Gastroesophageal sphincter (tissue), 4 donors: ENCODE measurements around the gene ACTN1. TPM values are rescaled to one million over a fixed set of nuclear protein-coding genes. Genes with fewer than 3 reads are reported as not detected.

Experiments
- ATAC-seq: fragments of 150-250 bp; one replicate; pipeline ENCODE4 v1.9.1; 2016; ENCODE audit warnings: mild to moderate bottlenecking, moderate library complexity
- H3K27ac ChIP-seq, 4 donors: fragments of 200-600 bp; sonication (generic) in 3 of 4; 1 replicate in 3 of 4; 2 replicates in 1 of 4; pipeline ENCODE4 v1.5.1; 2016 to 2019
- H3K27me3 ChIP-seq: fragments of 200-600 bp; sonication (generic); one replicate; pipeline ENCODE4 v1.5.1; 2019
- H3K36me3 ChIP-seq, 2 donors: fragments of 200-600 bp; sonication (generic); one replicate each; pipeline ENCODE4 v1.5.1; 2019; ENCODE audit warnings: control low read depth in 1 of 2
- H3K4me1 ChIP-seq, 3 donors: fragments of 200-600 bp; sonication (generic); 1 replicate in 2 of 3; 2 replicates in 1 of 3; pipeline ENCODE4 v1.5.1; 2016 to 2019; ENCODE audit warnings: control low read depth in 2 of 3
- H3K4me3 ChIP-seq, 2 donors: fragments of 200-600 bp; sonication (generic); one replicate each; pipeline ENCODE4 v1.5.1; 2019; ENCODE audit warnings: mild to moderate bottlenecking in 1 of 2, moderate library complexity in 1 of 2
- H3K9me3 ChIP-seq, 3 donors: fragments of 200-600 bp; sonication (generic); one replicate each; pipeline ENCODE4 v1.5.1; 2017 to 2019; ENCODE audit warnings: control low read depth in 2 of 3
- EP300 ChIP-seq: sonication (generic); formaldehyde crosslinking; IDR thresholded peaks from one replicate; pipeline ENCODE4 v1.6.1; 2017; ENCODE audit warnings: antibody characterized with exemption, mild to moderate bottlenecking
- POLR2A ChIP-seq, 2 donors: fragments of 450-650 bp; IDR thresholded peaks; one replicate each; pipeline ENCODE4 v1.6.1; 2017; ENCODE audit warnings: antibody characterized with exemption in 2 of 2, mild to moderate bottlenecking in 2 of 2, moderate library complexity in 1 of 2
- POLR2AphosphoS5 ChIP-seq: sonication (generic); formaldehyde crosslinking; IDR thresholded peaks from one replicate; pipeline ENCODE4 v1.6.1; 2017; ENCODE audit warnings: antibody characterized with exemption
- WGBS, 2 donors: methylation state at CpG; one replicate each; pipeline ENCODE4 v1.1.5; 2018; ENCODE audit warnings: low coverage in 1 of 2; 5-methylcytosine and 5-hydroxymethylcytosine counted together
- total RNA-seq, 4 donors: library from RNA; depleted of rRNA; stranded (reverse); fragments of >200 nt; gene quantifications; one replicate each; pipeline ENCODE4 v1.1.0, GENCODE V29; 2016
- TF ChIP-seq, protein P1 (sequence below), 4 experiments: fragments of 200-600 bp in 2 of 4; fragments of 450-650 bp in 2 of 4; sonication (generic) in 1 of 4; IDR thresholded peaks; one replicate each; pipeline ENCODE4 v1.5.1; 2017 to 2019; ENCODE audit warnings: antibody characterized with exemption in 4 of 4, mild to moderate bottlenecking in 2 of 4, moderate library complexity in 2 of 4

Gene ACTN1
- total RNA-seq, 4 donors from 2014 or later: 776 to 1,910 (median 969) TPM

DNA sequence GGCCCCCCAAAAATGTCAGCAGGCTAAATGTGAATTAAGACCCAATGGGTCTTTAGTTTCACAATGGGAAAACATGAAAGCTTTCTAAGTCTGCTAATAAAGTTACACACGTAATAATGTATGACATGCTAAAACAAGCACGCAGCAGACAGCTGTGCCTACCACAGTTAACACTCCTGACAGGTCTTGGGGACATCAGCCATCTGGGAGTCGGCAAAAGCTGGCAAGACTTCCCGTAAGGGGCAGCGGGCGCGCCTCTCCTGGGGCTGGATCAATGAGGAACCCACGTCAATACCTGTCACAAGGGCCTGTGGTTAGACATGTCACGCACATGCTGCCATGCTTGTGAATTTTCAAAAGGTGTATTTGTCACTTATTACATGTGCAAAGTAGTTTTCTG, 45.0 kb downstream of the ACTN1 start:
- TF ChIP-seq POLR2AphosphoS5: no peak
- TF ChIP-seq EP300: no peak
- Histone ChIP-seq H3K36me3 (no peaks in the 10 kb centered on the region), H3K4me3 (no peak overlapping the region), H3K27me3 (no peaks in the 10 kb centered on the region), H3K4me1 (peaks cover 33 to 100% (median 45%) of the 10 kb centered on the region in 3 donors), H3K27ac (peak overlapping the region; percentile 85 to 99 (median 94)), H3K9me3 (no peaks in the 10 kb centered on the region)
- ATAC-seq: no peak
- WGBS, 2 donors: 61 to 67% methylated on average over 7 to 9 of the region's 9 CpGs

DNA sequence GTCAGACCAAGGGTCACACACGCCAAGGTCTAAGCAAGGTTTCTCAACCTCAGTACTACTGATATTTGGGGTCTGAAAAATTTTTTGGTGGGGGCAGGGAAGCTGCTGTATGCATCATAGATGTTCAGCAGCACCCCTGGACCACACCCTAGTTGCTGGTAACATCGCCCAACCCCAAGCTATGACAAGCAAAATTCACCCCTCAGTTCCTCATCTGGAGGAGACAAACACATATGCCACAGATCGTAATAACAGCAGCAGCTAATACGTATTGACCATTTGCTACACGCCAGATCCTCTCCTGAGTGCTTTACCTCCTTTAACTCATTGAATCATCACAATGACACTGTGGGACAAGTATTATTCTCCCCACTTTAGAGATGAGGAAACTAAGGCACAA, 46.4 kb downstream of the ACTN1 start:
- Histone ChIP-seq H3K27ac (peak overlapping the region; percentile 85 to 99 (median 94)), H3K36me3 (no peaks in the 10 kb centered on the region), H3K4me1 (peaks cover 31 to 100% (median 45%) of the 10 kb centered on the region in 3 donors), H3K4me3 (no peak overlapping the region), H3K9me3 (no peaks in the 10 kb centered on the region), H3K27me3 (no peaks in the 10 kb centered on the region)
- no peak for TF ChIP-seq POLR2AphosphoS5
- 36 to 83% methylated on average over 3 of the region's 5 CpGs for WGBS, 2 donors
- ATAC-seq: no peak

DNA sequence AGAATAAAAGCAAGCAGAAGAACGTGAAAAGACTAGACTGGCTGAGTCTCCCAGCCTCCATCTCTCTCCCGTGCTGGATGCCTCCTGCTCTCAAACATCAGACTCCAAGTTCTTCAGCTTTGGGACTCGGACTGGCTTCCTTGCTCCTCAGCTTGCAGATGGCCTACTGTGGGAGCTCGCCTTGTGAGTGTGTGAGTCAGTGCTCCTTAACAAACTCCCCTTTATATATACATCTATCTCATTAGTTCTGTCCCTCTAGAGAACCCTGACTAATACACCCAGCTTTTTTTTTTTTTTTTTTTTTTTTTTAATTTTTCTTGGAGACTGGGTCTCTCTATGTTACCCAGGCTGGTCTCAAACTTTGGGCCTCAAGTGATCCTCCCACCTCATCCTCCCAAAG, 46.9 kb downstream of the ACTN1 start:
- H3K9me3 ChIP-seq: no peaks in the 10 kb centered on the region
- TF ChIP-seq EP300: no peak
- peak; percentile 26 for TF ChIP-seq POLR2AphosphoS5
- WGBS, 2 donors: 42 to 43% methylated on average over 3 to 4 of the region's 4 CpGs
- H3K36me3 ChIP-seq: no peaks in the 10 kb centered on the region
- H3K4me3 ChIP-seq: no peak overlapping the region
- H3K27ac ChIP-seq: peak overlapping the region; percentile 85 to 99 (median 94)
- peaks cover 31 to 100% (median 44%) of the 10 kb centered on the region in 3 donors for H3K4me1 ChIP-seq
- no peaks in the 10 kb centered on the region for H3K27me3 ChIP-seq
- no peak for ATAC-seq

- peak overlapping the region; percentile 85 to 99 (median 94) for H3K27ac ChIP-seq
- TF ChIP-seq POLR2A (IDR thresholded peaks at IDR 0.05) (no peak), EP300 (no peak), POLR2AphosphoS5 (peak; percentile 6)
- TF ChIP-seq, protein P1, sequence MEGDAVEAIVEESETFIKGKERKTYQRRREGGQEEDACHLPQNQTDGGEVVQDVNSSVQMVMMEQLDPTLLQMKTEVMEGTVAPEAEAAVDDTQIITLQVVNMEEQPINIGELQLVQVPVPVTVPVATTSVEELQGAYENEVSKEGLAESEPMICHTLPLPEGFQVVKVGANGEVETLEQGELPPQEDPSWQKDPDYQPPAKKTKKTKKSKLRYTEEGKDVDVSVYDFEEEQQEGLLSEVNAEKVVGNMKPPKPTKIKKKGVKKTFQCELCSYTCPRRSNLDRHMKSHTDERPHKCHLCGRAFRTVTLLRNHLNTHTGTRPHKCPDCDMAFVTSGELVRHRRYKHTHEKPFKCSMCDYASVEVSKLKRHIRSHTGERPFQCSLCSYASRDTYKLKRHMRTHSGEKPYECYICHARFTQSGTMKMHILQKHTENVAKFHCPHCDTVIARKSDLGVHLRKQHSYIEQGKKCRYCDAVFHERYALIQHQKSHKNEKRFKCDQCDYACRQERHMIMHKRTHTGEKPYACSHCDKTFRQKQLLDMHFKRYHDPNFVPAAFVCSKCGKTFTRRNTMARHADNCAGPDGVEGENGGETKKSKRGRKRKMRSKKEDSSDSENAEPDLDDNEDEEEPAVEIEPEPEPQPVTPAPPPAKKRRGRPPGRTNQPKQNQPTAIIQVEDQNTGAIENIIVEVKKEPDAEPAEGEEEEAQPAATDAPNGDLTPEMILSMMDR (IDR thresholded peaks at IDR 0.05): no peak
- no peaks in the 10 kb centered on the region for H3K36me3 ChIP-seq
- WGBS, 2 donors: 28 to 41% methylated on average over 5 of the region's 5 CpGs
- H3K27me3 ChIP-seq: no peaks in the 10 kb centered on the region
- H3K4me3 ChIP-seq: no peak overlapping the region
- ATAC-seq: no peak
- H3K9me3 ChIP-seq: no peaks in the 10 kb centered on the region
- H3K4me1 ChIP-seq: peaks cover 29 to 100% (median 42%) of the 10 kb centered on the region in 3 donors
These were observed 47.5 kb downstream of the ACTN1 start for GRCh38 chr14:68931474-68932051.

GRCh38 chr14:68931063-68931462, 48.0 kb downstream of the ACTN1 start:
- TF ChIP-seq EP300 (no peak), POLR2AphosphoS5 (no peak), POLR2A (IDR thresholded peaks at IDR 0.05) (no peak)
- TF ChIP-seq, protein P1 (IDR thresholded peaks at IDR 0.05): no peak
- no peak overlapping the region for H3K4me3 ChIP-seq
- H3K36me3 ChIP-seq: no peaks in the 10 kb centered on the region
- H3K9me3 ChIP-seq: no peaks in the 10 kb centered on the region
- H3K4me1 ChIP-seq: peaks cover 25 to 97% (median 42%) of the 10 kb centered on the region in 3 donors
- H3K27ac ChIP-seq: peak overlapping the region; percentile 85 to 99 (median 94)
- no peak for ATAC-seq
- whole genome bisulfite sequencing, 2 donors: 51 to 55% methylated on average over 2 of the region's 3 CpGs
- no peaks in the 10 kb centered on the region for H3K27me3 ChIP-seq

DNA sequence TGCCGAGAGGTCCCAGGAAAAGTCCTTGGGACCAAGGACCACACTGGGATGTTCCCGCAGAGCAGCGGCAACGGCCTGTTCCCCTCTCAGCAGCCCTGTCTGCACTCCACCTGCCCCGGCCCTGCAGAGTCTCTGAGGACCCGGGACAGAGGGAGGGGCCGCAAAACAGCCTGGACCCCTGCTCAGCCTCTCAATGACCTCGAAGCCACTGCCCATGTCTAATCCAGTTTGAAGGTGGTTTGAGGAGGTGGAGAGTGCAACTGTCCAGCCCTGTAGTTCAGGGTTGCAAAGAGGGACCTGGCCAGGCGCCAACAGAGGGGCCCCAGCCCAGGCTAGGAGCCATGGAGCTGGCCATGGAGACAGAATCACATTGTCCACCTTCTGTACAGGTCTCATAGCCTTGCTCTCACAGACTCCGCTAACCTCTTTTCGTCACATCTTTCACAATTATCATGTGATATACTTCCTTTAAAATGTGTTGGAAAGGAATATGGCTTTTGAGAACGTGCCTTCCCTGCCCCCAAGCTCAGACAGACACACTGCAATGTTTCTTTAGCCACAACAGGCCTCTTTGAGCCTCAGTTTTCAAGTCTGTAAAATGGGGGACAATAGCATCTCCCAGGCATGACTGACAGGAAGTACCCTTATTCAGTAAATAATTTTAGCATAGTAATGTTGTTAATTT, 49.3 kb downstream of the ACTN1 start:
- Histone ChIP-seq H3K27ac (peak overlapping the region; percentile 85 to 99 (median 94)), H3K36me3 (no peaks in the 10 kb centered on the region), H3K4me3 (no peak overlapping the region), H3K9me3 (no peaks in the 10 kb centered on the region), H3K27me3 (no peaks in the 10 kb centered on the region), H3K4me1 (peaks cover 23 to 97% (median 40%) of the 10 kb centered on the region in 3 donors)
- 36 to 50% methylated on average over 1 to 3 of the region's 12 CpGs for WGBS, 2 donors
- ATAC-seq: peak; percentile 11
- TF ChIP-seq POLR2A (IDR thresholded peaks at IDR 0.05): no peak
- TF ChIP-seq POLR2AphosphoS5: peak; percentile 13
